Activated CD4-positive, CD25-positive, alpha-beta regulatory T cell treated with anti-CD3 and anti-CD28 coated beads, Interleukin-2, amount 50 U/mL, for 16 hours (primary cell): ENCODE measurements around the gene FEZ2.
"Not testable (repeated sequence)": the region's sequence is repeated elsewhere in the genome, so short reads cannot be mapped to it uniquely, and the experiment has no call there.

Experiments used
- DNase-seq: peaks from one replicate; pipeline ENCODE4 v3.0.0-alpha.2; 2020; ENCODE audit warnings: low read depth, low spot score

The FEZ2 gene, protein sequence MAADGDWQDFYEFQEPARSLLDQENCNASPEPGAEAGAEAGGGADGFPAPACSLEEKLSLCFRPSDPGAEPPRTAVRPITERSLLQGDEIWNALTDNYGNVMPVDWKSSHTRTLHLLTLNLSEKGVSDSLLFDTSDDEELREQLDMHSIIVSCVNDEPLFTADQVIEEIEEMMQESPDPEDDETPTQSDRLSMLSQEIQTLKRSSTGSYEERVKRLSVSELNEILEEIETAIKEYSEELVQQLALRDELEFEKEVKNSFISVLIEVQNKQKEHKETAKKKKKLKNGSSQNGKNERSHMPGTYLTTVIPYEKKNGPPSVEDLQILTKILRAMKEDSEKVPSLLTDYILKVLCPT

DNA sequence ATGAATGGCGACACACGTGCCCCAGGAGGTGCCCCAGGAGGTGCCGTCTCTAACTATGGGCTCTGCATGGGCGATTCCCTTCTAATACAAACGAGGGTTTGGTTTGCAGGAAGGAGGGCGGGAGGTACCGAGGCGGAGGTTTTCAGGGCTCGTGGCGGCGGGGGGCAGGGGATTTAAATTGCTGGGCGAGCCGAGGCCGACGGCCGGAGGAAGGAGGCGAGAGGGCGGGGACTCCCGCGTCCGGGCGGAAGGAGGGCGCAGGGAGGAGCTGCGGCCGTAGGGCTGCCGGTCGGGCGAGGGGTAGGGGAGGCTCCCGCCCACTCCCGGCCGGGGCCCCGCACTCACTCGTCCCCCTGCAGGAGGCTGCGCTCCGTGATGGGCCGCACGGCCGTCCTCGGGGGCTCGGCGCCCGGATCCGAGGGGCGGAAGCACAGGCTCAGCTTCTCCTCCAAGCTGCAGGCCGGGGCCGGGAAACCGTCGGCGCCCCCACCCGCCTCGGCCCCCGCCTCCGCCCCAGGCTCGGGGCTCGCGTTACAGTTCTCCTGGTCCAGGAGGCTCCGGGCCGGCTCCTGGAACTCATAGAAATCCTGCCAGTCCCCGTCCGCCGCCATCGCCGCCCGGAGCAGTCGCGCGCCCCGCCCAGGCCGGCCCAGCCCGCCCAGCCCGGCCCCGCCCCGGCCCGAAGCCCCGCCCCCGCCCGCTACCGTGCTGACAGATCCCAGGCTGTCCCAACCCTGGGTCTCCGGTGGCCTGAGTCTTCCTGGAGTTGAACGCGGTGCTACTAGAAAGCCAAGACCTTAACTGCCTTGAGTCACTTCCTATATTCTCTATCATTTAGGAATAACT, at the start of gene FEZ2:
FEZ2 (minus strand) TSS at position 637 of the 846 bp plus-strand sequence; CDS start at position 611, 26 bp downstream.
- peak; percentile 21 for DNase-seq

DNA sequence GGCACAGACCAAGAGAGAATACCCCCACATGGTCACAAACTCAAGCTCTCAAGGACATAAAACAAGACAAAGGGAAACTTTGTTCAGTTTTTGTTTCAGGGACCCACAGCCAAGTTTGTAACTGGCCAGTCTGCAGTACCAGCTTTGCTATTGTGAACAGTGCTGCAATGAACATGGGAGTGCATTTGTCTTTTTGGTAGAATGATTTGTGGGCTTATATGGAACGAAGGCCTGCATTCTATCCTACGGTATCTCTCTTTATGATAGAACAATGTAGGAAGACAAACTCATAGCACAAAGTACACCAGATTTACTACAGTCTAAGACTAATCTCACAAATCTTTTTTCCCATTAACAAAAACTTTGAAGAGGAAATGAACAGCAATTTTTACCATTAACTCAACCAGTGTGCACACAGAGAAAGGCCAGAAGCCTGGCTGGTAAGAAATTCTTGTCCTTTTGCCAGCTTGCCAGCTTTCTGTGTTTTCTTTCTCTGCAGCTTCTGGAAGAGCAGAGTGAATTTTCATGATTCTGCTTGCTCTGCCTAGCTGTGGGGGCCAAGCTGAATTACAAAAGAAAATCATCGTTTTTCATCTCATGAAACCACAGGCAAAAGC, 37.1 kb upstream of the FEZ2 start:
- no peak for DNase-seq

DNA sequence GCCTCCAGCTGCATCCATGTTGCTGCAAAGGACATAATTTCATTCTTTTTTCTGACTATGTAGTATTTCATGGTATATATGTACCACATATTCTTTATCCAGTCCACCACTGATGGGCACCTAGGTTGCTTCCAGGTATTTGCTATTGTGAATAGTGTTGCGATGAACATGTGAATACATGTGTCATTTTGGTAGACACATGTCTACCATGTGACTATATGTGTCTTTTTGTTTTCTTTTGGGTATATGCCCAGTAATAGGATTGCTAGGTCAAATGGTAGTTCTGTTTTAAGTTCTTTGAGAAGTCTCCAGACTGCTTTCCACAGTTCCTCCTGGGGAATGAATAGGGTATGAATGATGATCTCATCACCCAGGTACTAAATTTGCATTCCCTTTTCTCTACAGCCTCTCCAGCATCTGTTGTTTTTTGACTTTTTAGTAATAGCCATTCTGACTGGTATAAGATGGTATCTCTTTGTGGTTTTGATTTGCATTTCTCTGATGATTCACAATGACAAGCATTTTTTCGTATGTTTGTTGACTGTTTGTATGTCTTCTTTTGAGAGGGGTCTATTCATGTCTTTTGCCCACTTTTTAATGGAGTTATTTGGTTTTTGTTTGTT, 35.6 kb upstream of the FEZ2 start:
- no peak for DNase-seq

DNA sequence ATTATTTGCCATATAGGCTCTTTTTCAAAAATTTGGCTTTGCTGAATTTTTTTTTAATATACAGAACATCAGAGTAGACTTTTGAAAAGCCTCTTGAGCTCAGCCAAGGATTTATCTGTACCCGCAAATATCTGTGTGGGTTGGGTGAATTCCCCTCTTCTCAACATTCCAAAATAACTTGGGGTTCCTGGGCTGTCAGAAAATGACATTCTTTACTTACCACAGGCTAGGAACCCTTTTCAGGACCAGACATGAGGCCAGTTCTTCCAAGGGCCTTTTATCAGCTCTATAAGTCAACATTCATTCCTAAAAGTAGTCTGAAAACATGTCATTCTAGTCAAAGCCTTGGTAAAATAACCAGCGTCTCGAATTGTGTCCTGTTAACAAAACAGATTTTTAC, 28.8 kb upstream of the FEZ2 start:
- DNase-seq = no peak

DNA sequence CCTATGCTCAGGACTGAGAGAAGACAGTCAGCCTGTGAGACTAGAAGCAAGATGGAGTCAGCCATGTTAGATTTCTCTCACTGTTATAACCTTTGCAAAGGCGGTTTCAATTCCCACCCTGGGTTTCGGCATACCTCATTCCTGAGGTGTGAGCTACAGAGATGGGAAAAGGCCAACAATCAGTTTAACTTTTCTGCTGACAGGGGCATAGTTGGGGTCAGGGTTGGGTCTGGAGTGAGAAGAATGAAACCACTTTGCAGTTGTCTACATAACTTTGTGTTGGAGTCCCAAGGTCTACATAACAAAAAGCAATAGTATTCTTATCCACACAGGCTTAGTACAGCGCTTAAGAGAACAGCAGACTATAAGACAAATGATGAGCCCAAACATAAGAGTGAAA, 28.1 kb upstream of the FEZ2 start:
- DNase-seq = no peak

DNA sequence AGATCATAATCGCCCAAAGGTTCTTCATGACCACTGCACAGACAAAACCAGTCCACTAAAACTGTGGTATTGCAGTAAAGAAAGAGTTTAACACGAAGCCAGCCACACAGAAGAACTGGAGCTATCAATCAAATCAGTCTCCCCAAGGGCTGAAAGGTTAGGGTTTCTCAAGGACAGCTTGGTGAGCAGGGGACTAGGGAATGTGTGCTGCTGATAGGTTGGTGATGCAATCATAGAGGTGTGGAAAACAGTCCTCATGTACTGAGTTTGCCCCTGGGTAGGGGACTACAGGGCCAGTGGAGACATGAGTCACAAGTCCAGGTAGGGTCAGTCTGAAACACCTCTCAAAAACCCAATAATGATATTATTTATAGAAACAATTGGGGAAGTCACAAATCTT, 27.3 kb upstream of the FEZ2 start:
- no peak for DNase-seq

DNA sequence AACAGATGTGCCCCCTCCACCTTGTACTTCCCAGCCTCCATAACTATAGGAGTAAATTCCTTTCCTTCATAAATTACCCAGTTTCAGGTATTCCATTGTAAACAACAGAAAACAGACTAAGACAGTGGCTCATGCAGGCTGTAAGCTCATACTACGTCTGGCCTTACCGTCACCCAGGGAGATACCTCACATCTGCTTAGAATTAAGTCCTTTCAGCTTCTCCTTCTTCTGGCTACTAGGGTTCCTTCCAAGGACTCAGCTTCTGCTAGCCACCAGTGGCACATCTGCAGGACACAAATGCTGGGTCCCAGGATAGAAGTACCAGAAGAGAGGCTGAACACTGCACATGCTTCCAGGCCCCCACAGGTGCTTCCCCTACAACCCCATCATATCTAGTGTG, 22.4 kb upstream of the FEZ2 start:
- DNase-seq = no peak

DNA sequence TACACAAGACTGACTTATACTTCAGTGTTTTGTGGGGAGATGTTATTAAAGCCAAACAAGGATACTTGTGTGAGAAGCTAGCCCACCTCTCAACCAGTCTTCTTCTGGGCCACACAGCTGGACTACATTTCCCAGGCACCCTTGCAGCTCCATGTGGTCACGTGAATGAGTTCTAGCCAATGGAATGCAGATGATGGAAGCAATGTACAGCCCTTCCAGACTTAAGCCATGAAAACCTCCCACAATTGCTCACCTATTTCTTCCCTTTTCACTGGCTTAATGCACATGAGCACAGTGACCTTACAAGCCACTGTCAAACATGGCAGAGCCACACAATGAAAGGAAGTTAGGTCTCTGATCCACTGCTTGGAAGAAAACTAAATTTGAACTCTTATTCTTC, 20.4 kb upstream of the FEZ2 start:
- DNase-seq = no peak

DNA sequence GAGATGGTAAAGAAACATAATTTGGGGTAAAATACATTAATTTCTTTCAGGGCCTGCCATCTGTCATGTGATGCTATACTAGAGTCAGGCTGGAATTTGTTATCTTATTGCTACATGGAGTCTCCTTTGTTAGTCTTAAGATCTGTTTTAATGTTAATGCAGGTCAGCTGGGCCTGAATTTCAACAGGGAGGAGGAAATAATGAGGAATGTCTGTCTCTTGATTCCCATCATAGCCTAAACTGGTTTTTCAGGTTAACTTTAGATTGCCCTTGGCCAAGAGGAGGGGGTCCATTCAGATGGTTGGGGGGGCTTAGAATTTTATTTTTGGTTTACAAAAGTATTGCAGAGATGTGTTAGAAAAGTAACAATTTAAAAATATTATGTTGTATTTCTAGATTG, 19.0 kb upstream of the FEZ2 start:
- DNase-seq = no peak

DNA sequence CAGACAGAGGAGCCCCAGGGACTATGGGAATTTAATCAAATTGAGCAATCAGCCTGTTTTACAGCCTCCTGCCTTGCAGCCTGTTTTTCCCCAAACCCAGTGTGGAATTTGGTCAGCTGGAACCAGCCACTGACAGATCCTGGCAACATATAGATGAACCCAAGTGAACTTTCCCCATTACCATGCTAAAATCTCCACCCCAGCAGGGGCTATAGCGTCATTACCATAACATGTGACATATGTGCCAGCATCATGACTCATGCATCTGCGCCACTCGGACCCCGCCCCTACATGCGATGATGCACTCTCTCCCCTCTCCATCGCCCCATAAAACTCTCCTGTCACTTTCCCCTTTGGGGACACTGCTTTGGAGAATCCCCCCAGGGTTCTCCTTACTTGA, 17.3 kb upstream of the FEZ2 start:
- no peak for DNase-seq

DNA sequence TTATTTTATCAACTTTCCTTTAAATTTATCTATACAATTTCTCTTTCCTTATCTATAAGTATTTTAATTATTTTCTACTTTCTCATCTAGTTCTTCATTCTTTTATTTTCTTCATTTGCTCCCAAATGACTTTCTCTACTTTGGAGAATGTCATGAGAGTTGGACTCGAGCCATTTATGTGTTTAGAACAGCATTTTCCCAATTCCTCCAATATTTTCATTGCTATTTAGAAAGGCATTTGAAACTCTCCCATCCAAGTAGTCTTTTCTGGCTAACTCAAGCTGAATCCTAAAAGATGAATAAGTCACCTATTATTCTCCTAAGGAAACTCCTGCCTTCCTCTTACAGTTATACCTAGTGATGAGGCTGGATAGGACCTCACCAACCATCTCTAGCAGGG, 15.8 kb upstream of the FEZ2 start:
- no peak for DNase-seq

DNA sequence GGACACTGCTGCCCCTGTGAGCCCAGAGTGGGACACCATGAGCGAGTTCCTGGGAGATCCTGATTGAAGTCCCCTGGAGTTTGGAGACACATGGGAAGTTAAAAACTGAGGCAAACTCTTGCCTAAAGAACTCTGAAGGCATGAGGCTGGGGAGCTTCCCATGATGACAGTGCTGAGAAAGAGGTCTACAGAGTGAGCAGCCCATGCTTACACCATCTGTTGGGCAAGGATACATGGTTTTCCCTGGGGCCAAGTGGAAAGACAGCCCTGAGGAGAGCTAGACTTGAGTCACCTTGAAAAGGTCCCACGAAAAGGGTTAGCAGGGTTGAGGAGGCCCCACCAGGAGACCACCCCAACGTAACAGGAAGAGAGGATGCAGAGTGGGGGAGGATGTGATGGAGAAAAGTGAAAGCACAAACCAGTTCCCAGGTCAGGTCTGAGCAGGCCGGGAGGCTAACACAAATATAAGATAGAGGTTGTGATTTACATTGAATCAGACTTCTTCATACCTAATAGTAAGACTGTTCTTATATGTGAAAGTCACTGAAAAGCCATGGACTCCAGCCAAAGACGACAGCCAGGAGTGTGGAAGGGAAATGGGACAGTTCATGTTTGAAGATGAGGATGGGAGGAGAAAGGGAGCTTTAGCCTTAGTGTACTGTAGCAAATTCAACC, 13.5 kb upstream of the FEZ2 start:
- no peak for DNase-seq

DNA sequence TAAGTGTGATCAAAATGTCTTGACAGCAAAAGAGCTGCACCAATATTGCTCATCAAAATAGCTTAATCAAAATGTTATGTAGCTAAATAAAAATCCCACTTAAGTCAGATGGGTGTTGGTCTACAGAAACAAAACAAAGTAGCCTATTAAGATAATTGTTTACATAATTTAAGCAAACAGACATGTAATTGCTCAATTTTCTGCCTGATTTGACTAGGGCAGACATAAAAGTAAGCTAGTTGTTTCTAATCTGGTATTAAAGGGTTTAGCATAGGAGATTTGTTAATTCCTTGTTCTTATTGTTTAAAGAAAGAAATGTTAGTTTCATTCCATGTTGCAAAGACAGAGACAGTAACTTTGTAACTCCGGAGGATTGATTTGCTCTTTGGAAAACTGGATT, 11.5 kb upstream of the FEZ2 start:
- no peak for DNase-seq

DNA sequence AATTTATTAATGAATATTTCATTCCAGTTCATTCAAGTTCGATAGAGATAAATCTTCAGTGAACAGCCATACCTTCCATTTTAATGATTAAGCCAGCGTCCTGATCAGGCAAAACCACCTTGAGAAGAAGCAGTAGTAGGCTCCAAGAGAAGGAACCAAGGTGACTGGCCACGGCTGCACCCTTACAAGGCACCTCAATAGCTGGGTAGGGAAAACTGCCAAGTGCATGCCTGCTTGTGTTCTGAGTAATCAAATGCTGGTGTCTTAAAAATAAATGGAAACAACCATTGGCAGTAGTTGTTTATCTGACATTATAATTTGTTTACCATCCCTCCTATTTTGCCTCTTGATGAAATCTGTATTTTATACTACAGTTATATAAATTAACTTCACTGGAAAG, 10.0 kb upstream of the FEZ2 start:
- no peak for DNase-seq

DNA sequence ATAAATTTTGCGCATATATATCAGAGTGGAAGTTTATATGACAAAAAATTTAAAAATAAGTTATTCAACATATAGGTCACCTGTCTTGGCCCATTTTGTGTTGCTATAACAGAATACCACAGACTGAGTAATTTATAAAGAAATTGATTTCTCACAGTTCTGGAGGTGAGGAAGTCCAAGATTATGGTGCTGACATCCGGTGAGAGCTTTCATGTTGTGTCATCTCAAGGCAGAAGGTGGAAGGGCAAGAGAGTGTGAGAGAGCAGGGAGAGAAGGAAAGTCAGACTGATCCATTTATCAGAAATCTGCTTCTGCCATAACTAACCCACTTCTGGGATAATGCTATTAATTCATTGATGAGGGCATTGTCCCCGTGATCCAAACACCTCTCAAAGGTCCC, 9.0 kb upstream of the FEZ2 start:
- no peak for DNase-seq

DNA sequence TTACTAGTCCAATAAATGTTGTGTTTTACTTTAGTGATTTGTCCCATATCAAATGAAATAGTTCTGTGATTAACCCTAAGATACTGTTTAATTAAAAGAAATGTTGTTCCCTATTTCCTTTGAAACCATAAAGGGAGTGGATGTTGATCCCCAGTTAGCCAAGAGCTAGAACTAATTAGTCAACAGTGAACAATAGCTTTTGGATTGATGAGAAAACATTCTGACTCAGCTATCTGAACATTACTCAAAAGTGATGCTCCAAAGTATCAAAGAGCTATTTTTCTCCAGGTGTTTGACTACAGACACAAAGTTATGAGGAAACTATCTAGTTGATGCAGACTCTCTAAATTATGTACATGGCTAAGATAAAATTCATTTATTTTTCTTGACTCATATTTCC, 7.3 kb upstream of the FEZ2 start:
- DNase-seq = no peak

DNA sequence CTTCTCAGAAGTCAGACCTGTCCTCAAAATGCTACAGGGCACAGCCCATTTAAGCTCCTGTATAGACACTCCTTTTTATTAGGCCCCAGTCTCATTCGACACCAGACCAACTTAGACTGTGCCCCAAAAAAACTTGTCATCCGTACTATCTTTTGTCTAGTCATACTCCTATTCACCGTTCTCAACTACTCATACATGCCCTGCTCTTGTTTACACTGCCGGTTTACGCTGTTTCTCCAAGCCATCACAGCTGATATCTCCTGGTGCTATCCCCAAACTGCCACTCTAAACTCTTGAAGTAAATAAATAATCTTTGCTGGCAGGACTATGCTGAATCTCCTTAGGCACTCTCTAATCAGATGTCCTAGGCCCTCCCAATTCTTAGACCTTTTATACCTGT, 5.7 kb upstream of the FEZ2 start:
- not testable (repeated sequence) for DNase-seq

DNA sequence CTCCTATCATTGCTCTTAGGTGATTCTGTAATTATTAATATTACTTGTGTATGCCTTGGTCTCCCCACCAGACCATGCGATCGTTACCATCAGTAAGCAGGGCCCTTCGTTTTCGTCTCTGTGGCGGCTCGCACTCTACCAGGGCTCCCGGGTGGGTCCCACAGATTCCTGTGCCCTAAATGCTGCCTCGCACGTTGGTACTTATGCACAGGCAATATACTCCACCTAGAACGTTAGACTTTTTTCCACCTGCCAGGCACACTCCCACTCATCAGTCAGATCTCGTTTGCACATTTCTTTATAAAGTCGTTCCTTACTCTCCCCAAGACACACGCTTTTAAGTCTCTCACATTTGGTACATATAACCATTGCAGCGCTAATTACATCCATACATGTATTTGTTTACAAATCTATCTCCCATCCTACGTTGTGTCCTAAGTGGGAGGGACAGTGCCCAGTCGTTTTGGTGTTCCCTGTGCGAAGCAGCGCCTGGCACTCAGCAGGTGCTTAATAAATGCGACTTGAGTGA, 901 bp downstream of the FEZ2 start:
- DNase-seq = no peak

DNA sequence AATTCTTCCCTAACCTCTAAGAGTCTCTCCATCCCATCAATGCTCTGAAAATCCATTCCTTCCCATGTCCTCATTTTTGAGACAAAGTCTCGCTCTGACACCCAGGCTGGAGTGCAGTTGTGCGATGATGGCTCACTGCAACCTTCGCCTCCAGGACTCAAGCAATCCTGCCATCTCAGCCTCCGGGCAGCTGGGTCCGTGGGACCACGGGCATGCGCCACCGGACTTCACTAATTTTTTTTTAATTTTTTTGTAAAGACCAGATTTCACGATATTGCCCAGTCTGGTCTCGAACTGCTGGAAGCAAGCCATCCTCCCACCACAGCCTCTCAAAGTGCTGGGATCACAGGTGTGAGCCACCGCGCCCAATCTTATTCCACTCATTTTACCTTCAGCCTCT, 1.6 kb downstream of the FEZ2 start:
- no peak for DNase-seq

DNA sequence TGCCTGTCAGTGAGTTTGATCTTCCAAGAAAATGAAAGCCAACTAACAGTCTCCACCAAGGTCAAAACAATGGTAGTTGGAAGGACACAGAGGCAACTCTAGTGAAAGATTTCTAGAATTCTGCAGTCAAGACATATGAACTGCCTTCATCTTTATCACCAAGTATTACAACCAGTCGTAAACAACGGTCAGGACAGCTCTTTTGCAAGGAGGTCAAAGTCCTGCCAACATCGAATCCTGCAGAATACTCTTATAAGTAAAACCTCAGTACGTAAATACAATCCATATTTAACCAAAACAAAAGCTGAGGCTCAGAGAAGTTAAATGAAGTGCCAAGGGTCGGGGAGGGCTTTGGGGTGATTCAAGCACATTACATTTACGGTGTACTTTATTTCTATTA, 3.1 kb downstream of the FEZ2 start:
- no peak for DNase-seq

DNA sequence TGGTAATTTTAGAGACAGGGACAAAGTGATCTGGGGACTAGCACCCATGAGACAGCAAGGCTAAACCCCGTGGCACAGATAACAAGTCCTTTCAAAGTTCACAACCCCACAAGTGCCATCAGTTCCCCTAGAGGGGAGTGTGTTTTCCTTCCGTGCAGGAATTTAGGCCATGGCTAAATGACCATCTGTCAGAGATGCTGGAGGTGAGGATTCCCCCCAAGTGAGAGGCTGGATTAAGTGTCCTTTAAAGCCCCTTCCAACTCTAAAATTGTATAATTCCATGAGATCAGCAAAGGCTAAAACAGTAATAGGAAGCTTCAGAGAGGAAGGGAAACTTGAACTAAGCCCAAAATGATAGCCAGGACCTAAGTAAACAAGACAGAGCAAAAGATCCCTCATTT, 8.7 kb downstream of the FEZ2 start:
- no peak for DNase-seq
